ENCODE measurements around the gene IFNA17.
"Not testable (repeated sequence)": the region's sequence is repeated elsewhere in the genome, so short reads cannot be mapped to it uniquely, and the experiment has no call there.

Gene IFNA17

GRCh38 chr9:21210311-21210710 lies 17.7 kb downstream of the IFNA17 start:
- DNase-seq: no peak

GRCh38 chr9:21207043-21207442 lies 21.0 kb downstream of the IFNA17 start, which contains the start of gene IFNA10:
IFNA10 (minus strand) TSS chr9:21207143; CDS start chr9:21207097, 46 bp downstream.
- not testable (repeated sequence) for DNase-seq

- DNase-seq: no peak
Observed at GRCh38 chr9:21205204-21205603, 22.8 kb downstream of the IFNA17 start.

- DNase-seq: not testable (repeated sequence)
Observed at GRCh38 chr9:21202105-21202504, 25.9 kb downstream of the IFNA17 start, which contains the start of gene IFNA7. IFNA7 (minus strand) TSS chr9:21202205; CDS start chr9:21202165, 40 bp downstream.

- not testable (repeated sequence) for DNase-seq
Observed at GRCh38 chr9:21194867-21195776, 32.9 kb downstream of the IFNA17 start.

- not testable (repeated sequence) for DNase-seq
Observed at GRCh38 chr9:21187487-21187886, 40.5 kb downstream of the IFNA17 start, which contains the start of gene IFNA4. IFNA4 (minus strand) TSS chr9:21187587; CDS start chr9:21187531, 56 bp downstream.

- not testable (repeated sequence) for DNase-seq
Observed at GRCh38 chr9:21182810-21183736, 44.9 kb downstream of the IFNA17 start.

Data from NCI-H2029 (cell line).